GM11168 (cell line): ENCODE results near the gene VGLL3.
"Not testable (repeated sequence)": the region's sequence is repeated elsewhere in the genome, so short reads cannot be mapped to it uniquely, and the experiment has no call there.

Experiments
- in situ Hi-C: fragments of 300-500 bp; cut with MboI; formaldehyde crosslinking; loops from one replicate; pipeline ENCODE4 v1.12.0; 2022; ENCODE audit warnings: low sequenced_read_pairs; ENCODE audit not compliant: unreplicated experiment

Gene VGLL3

GRCh38 chr3:86990012-86990733, 776 bp downstream of the VGLL3 start:
- in situ Hi-C loops, result no loop called here

- in situ Hi-C loops, result no loop called here
These were observed 1.3 kb downstream of the VGLL3 start for GRCh38 chr3:86989611-86990010.

GRCh38 chr3:86989006-86989405, 1.9 kb downstream of the VGLL3 start:
- in situ Hi-C loops, result no loop called here

- in situ Hi-C loops, result no loop called here
These were observed 2.7 kb downstream of the VGLL3 start for GRCh38 chr3:86988235-86988634.

GRCh38 chr3:86987421-86987715, 3.6 kb downstream of the VGLL3 start:
- in situ Hi-C loops, result no loop called here

GRCh38 chr3:86986671-86987420, 4.1 kb downstream of the VGLL3 start:
- in situ Hi-C loops, result no loop called here

GRCh38 chr3:86985181-86985826, 5.6 kb downstream of the VGLL3 start:
- in situ Hi-C loops, result no loop called here

- in situ Hi-C loops, result no loop called here
These were observed 6.7 kb downstream of the VGLL3 start for GRCh38 chr3:86984271-86984670.

GRCh38 chr3:86982883-86983282, 8.1 kb downstream of the VGLL3 start:
- in situ Hi-C loops, result no loop called here

GRCh38 chr3:86978111-86978551, 12.8 kb downstream of the VGLL3 start:
- in situ Hi-C loops, result no loop called here

GRCh38 chr3:86976219-86976618, 14.7 kb downstream of the VGLL3 start:
- in situ Hi-C loops, result no loop called here

GRCh38 chr3:86974177-86974576, 16.8 kb downstream of the VGLL3 start:
- in situ Hi-C loops, result not testable (repeated sequence)

- in situ Hi-C loops, result no loop called here
These were observed 17.5 kb downstream of the VGLL3 start for GRCh38 chr3:86973440-86973839.

GRCh38 chr3:86969500-86970189, 21.3 kb downstream of the VGLL3 start:
- in situ Hi-C loops, result no loop called here

- in situ Hi-C loops, result no loop called here
These were observed 22.6 kb downstream of the VGLL3 start for GRCh38 chr3:86968244-86968932.

- in situ Hi-C loops, result no loop called here
These were observed 23.9 kb downstream of the VGLL3 start for GRCh38 chr3:86967062-86967461.

- in situ Hi-C loops, result no loop called here
These were observed 25.8 kb downstream of the VGLL3 start for GRCh38 chr3:86965166-86965565.

GRCh38 chr3:86963611-86964010, 27.3 kb downstream of the VGLL3 start:
- in situ Hi-C loops, result no loop called here

- in situ Hi-C loops, result no loop called here
These were observed 29.7 kb downstream of the VGLL3 start for GRCh38 chr3:86961297-86961696.

GRCh38 chr3:86960550-86960949, 30.4 kb downstream of the VGLL3 start:
- in situ Hi-C loops, result no loop called here
